Measurements from ENCODE around the gene FOXL2NB.

FOXL2NB gene

DNA sequence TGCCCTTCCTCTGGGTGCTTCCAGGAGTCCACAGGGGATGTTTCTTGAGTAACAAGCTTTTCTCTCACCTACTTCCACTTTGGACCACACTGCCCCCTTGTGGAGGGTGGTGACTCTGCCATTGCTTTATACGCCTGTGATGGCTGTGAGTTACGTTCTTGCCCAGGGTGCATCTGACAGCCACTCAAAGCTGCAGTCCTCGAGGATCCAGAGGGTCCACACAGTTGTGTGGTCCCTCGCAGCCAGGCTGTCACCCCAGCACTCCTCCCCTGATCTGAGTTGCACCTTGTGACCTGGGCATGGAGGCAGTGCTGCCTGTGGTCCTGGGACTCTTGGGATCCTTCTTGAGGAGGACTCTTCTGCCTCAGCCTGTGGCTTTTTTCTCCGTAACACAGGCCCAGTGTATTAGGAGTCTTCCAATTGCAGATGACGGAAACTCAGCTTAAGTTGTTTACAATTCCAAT is 23.5 kb upstream of the FOXL2NB start:
- 0 out of 2 replicates have a peak, but pooled peaks cover 5% of the 10 kb centered on the region for H3K27me3 ChIP-seq (ENCODE audit: insufficient read depth, low read length)
- no peak overlapping the region for H3K9ac ChIP-seq (ENCODE audit: low read length)
- no peaks in the 10 kb centered on the region for H4K20me1 ChIP-seq (ENCODE audit: insufficient read depth, low read length)
- H2AFZ ChIP-seq (ENCODE audit: low read length) = no peak overlapping the region
- no peaks in the 10 kb centered on the region for H3K36me3 ChIP-seq (ENCODE audit: insufficient read depth, low read length)
- no peaks in the 10 kb centered on the region for H3K4me1 ChIP-seq (ENCODE audit: insufficient read depth, low read length, severe bottlenecking)
- H3K27ac ChIP-seq (ENCODE audit: low read depth, low read length, poor library complexity, severe bottlenecking) = no peak overlapping the region
- no peaks in the 10 kb centered on the region for H3F3A ChIP-seq (ENCODE audit: insufficient read depth, low read length)
- TF ChIP-seq CTCF (IDR thresholded peaks at IDR 0.05; ENCODE audit: low read length) (peak; percentile 97), EZH2 (IDR thresholded peaks at IDR 0.05; ENCODE audit: borderline replicate concordance, low read length) (no peak)
- H3K9me3 ChIP-seq (ENCODE audit: low read length) = no peaks in the 10 kb centered on the region
- no peaks in the 10 kb centered on the region for H3K9me2 ChIP-seq (ENCODE audit: low read depth, low read length)
- no peak overlapping the region for H3K4me2 ChIP-seq (ENCODE audit: low read length)
- no peak overlapping the region for H3K4me3 ChIP-seq (ENCODE audit: low read depth, low read length, poor library complexity, severe bottlenecking)
- H3K79me2 ChIP-seq (ENCODE audit: insufficient read depth, low read length) = no peaks in the 10 kb centered on the region

DNA sequence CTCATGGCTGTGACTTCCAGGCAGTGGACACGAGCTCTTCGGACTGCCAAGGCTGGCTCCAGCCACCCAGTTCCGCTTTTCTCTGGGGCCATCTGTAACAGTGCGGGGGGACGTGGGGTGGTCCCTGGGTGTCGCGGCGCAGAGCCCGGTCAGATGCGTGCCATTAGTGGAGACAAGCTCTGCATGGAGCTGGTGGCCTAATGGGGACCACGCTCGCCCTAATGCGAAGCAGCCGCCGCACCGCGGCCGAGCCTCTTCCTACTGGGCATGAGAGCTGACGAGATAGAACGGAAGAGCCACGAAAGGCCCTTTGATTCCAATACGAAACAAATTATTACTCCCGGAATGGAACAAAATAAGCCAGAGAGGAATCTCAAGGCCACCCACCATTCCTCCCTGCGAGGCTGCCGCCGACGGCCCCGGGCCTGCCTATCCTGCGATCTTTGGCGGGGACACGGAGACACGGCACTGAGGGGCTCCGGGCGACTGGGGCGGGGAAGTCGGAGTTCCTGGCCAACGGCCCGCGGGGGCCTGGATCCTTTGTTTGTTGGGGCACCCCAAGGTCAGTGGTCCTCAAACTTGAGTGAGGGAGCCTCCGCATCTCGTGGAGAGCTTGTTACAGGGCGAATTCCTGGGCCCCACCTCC is 18.2 kb upstream of the FOXL2NB start:
- Histone ChIP-seq H3K4me2 (ENCODE audit: low read length) (no peak overlapping the region), H3K4me3 (ENCODE audit: low read depth, low read length, poor library complexity, severe bottlenecking) (no peak overlapping the region), H3K9me3 (ENCODE audit: low read length) (no peaks in the 10 kb centered on the region), H3K9me2 (ENCODE audit: low read depth, low read length) (no peaks in the 10 kb centered on the region), H3F3A (ENCODE audit: insufficient read depth, low read length) (no peaks in the 10 kb centered on the region), H3K79me2 (ENCODE audit: insufficient read depth, low read length) (no peaks in the 10 kb centered on the region), H3K36me3 (ENCODE audit: insufficient read depth, low read length) (no peaks in the 10 kb centered on the region), H3K9ac (ENCODE audit: low read length) (no peak overlapping the region), H3K27me3 (ENCODE audit: insufficient read depth, low read length) (peaks cover 9% of the 10 kb centered on the region; the same call in 1 of the 2 replicates), H4K20me1 (ENCODE audit: insufficient read depth, low read length) (no peaks in the 10 kb centered on the region), H3K4me1 (ENCODE audit: insufficient read depth, low read length, severe bottlenecking) (no peaks in the 10 kb centered on the region), H2AFZ (ENCODE audit: low read length) (no peak overlapping the region), H3K27ac (ENCODE audit: low read depth, low read length, poor library complexity, severe bottlenecking) (no peak overlapping the region)
- TF ChIP-seq EZH2 (IDR thresholded peaks at IDR 0.05; ENCODE audit: borderline replicate concordance, low read length) (no peak), CTCF (IDR thresholded peaks at IDR 0.05; ENCODE audit: low read length) (no peak)

GRCh38 chr3:138933068-138933668 is 13.8 kb upstream of the FOXL2NB start:
- no peak overlapping the region for H3K27ac ChIP-seq (ENCODE audit: low read depth, low read length, poor library complexity, severe bottlenecking)
- no peaks in the 10 kb centered on the region for H3F3A ChIP-seq (ENCODE audit: insufficient read depth, low read length)
- H3K9me3 ChIP-seq (ENCODE audit: low read length) = no peaks in the 10 kb centered on the region
- H3K4me2 ChIP-seq (ENCODE audit: low read length) = no peak overlapping the region
- no peak overlapping the region for H3K9ac ChIP-seq (ENCODE audit: low read length)
- TF ChIP-seq EZH2 (IDR thresholded peaks at IDR 0.05; ENCODE audit: borderline replicate concordance, low read length) (no peak), CTCF (IDR thresholded peaks at IDR 0.05; ENCODE audit: low read length) (no peak)
- no peaks in the 10 kb centered on the region for H3K79me2 ChIP-seq (ENCODE audit: insufficient read depth, low read length)
- peaks cover 5% of the 10 kb centered on the region; the same call in 1 of the 2 replicates for H3K27me3 ChIP-seq (ENCODE audit: insufficient read depth, low read length)
- H4K20me1 ChIP-seq (ENCODE audit: insufficient read depth, low read length) = no peaks in the 10 kb centered on the region
- H3K4me3 ChIP-seq (ENCODE audit: low read depth, low read length, poor library complexity, severe bottlenecking) = no peak overlapping the region
- no peaks in the 10 kb centered on the region for H3K9me2 ChIP-seq (ENCODE audit: low read depth, low read length)
- no peak overlapping the region for H2AFZ ChIP-seq (ENCODE audit: low read length)
- H3K4me1 ChIP-seq (ENCODE audit: insufficient read depth, low read length, severe bottlenecking) = peaks cover 8% of the 10 kb centered on the region
- no peaks in the 10 kb centered on the region for H3K36me3 ChIP-seq (ENCODE audit: insufficient read depth, low read length)

Measured in OCI-LY1 (cell line).